Hindlimb muscle (tissue), 1 donor: ENCODE data around the gene TRANK1. TPM values are rescaled to one million over a fixed set of nuclear protein-coding genes. Genes with fewer than 3 reads are reported as not detected.

Experiments used
- DNase-seq: peaks from one replicate; pipeline ENCODE4 v3.0.0-alpha.2; 2013
- polyA plus RNA-seq: library from polyadenylated mRNA; unstranded; fragments of 120-200 nt; gene quantifications from one replicate; pipeline ENCODE4 v1.2.1, GENCODE V29; 2013; ENCODE audit not compliant: insufficient read length

The TRANK1 gene
- polyA plus RNA-seq, 1 donor = 5.0 TPM

GRCh38 chr3:36792342-36792741 lies 152.5 kb downstream of the TRANK1 start:
- DNase-seq = no peak

GRCh38 chr3:36790765-36791164 lies 154.1 kb downstream of the TRANK1 start:
- DNase-seq = no peak

- no peak for DNase-seq
Measured at GRCh38 chr3:36786921-36787890, 157.6 kb downstream of the TRANK1 start.

DNA sequence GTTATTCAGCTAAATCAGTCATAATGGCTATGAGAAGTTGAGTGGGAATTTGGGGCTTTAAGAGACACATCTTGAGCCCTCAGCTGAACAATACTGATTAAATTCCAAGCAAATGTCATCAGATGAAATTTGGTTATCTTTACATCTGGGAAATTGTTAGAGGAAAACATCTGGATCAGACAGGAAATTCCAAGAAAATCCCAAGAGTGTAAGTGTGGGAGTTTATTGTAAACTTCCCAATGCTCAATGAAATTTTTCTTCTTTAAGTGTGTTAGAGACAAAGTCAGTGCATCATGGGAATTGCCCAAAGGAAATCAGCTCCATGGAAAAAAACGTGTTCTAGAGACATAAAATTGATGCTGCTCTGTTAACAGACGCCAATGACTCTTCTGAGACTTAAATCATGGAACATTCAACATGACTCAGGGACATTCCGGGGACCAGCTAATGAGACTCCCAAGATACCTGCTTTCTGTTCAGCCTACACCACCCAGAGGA lies 160.7 kb downstream of the TRANK1 start:
- peak; percentile 51 for DNase-seq

- DNase-seq = no peak
Measured at GRCh38 chr3:36777424-36778218, 167.2 kb downstream of the TRANK1 start.

Other genes with a start within 250 kb of the TRANK1 start
- gene DCLK3, start 180.5 kb downstream of the TRANK1 start, polyA plus RNA-seq = 4.5 TPM
- 25.6 TPM for gene EPM2AIP1, start 48.1 kb upstream of the TRANK1 start, polyA plus RNA-seq
- gene MLH1, start 48.5 kb upstream of the TRANK1 start, polyA plus RNA-seq = 43.0 TPM
- 40.3 TPM for gene LRRFIP2, start 229.5 kb upstream of the TRANK1 start, polyA plus RNA-seq